Colon (tissue), 2 donors: ENCODE data around the gene LXN.

Source experiments
- FAIRE-seq: peaks from 2 replicates; lab custom pipeline; 2012; peaks lifted over from hg19 to GRCh38; lab: Jason Lieb, UNC
- donor health status: control.
- donor health status: control.

LXN gene

GRCh38 chr3:158668506-158668905 lies 3.9 kb downstream of the LXN start:
- no peak for FAIRE-seq

- no peak for FAIRE-seq
Measured at GRCh38 chr3:158666416-158666815, 6.0 kb downstream of the LXN start.

GRCh38 chr3:158663832-158664231 lies 8.6 kb downstream of the LXN start:
- no peak for FAIRE-seq

GRCh38 chr3:158663246-158663645 lies 9.2 kb downstream of the LXN start:
- no peak for FAIRE-seq

GRCh38 chr3:158660711-158661110 lies 11.7 kb downstream of the LXN start:
- FAIRE-seq = no peak

- no peak for FAIRE-seq
Measured at GRCh38 chr3:158659454-158660237, 12.8 kb downstream of the LXN start.

GRCh38 chr3:158658889-158659288 lies 13.6 kb downstream of the LXN start:
- no peak for FAIRE-seq

- FAIRE-seq = no peak
Measured at GRCh38 chr3:158652463-158652862, 20.0 kb downstream of the LXN start.

- no peak for FAIRE-seq
Measured at GRCh38 chr3:158651192-158651591, 21.3 kb downstream of the LXN start.

- FAIRE-seq = no peak
Measured at GRCh38 chr3:158649791-158650190, 22.7 kb downstream of the LXN start.

GRCh38 chr3:158644345-158644908 lies 28.0 kb downstream of the LXN start, which contains the start of gene GFM1:
Gene GFM1 (plus strand): TSS chr3:158644527. CDS start chr3:158644635, 108 bp downstream.
- no peak for FAIRE-seq

GRCh38 chr3:158642474-158643210 lies 29.8 kb downstream of the LXN start:
- FAIRE-seq = no peak

- FAIRE-seq = no peak
Measured at GRCh38 chr3:158642005-158642404, 30.4 kb downstream of the LXN start.

- FAIRE-seq = no peak
Measured at GRCh38 chr3:158640646-158641045, 31.8 kb downstream of the LXN start.

- no peak for FAIRE-seq
Measured at GRCh38 chr3:158631981-158632380, 40.5 kb downstream of the LXN start.

- FAIRE-seq = no peak
Measured at GRCh38 chr3:158625881-158626280, 46.6 kb downstream of the LXN start.

GRCh38 chr3:158617982-158618875 lies 54.2 kb downstream of the LXN start:
- no peak for FAIRE-seq
